HepG2 (cell line): ENCODE measurements around the gene PKM. TPM values are rescaled to one million over a fixed set of nuclear protein-coding genes. Genes with fewer than 3 reads are reported as not detected.

Source experiments
- CC2D1A ChIP-seq: sonication (generic); formaldehyde crosslinking; IDR thresholded peaks from 2 replicates; pipeline ENCODE4 v1.8.1; 2023; ENCODE audit warnings: mild to moderate bottlenecking, missing genetic modification reagents
- CEBPG ChIP-seq: IDR thresholded peaks from 2 replicates; pipeline ENCODE4 v1.6.1; 2016
- ELK4 ChIP-seq: sonication (generic); formaldehyde crosslinking; IDR thresholded peaks from 2 replicates; pipeline ENCODE4 v1.9.0; 2021; ENCODE audit warnings: missing genetic modification reagents, borderline replicate concordance
- GATAD2A ChIP-seq: IDR thresholded peaks from 2 replicates; pipeline ENCODE4 v1.6.1; 2016
- GTF2F1 ChIP-seq: fragments of 150-350 bp; IDR thresholded peaks from 2 replicates; pipeline ENCODE4 v1.6.1; 2014; ENCODE audit warnings: low read length
- HNF4A ChIP-seq: sonication (generic); formaldehyde crosslinking; IDR thresholded peaks from 2 replicates; pipeline ENCODE4 v1.4.0; 2020; ENCODE audit warnings: missing genetic modification reagents
- KLF9 ChIP-seq: IDR thresholded peaks from 2 replicates; pipeline ENCODE4 v1.6.1; 2016; ENCODE audit warnings: low read depth
- LCORL ChIP-seq, 2 experiments: fragments of 450-650 bp in 1 of 2; sonication (generic) in 1 of 2; formaldehyde crosslinking in 1 of 2; IDR thresholded peaks; 2 replicates each; pipeline versions ENCODE4 v1.5.0 to v1.6.1; 2017 to 2020; ENCODE audit warnings: antibody characterized with exemption in 1 of 2, missing genetic modification reagents in 1 of 2
- MTA3 ChIP-seq: sonication (generic); formaldehyde crosslinking; IDR thresholded peaks from 2 replicates; pipeline ENCODE4 v1.4.0; 2020; ENCODE audit warnings: missing genetic modification reagents
- NAIF1 ChIP-seq: sonication (generic); formaldehyde crosslinking; IDR thresholded peaks from 2 replicates; pipeline ENCODE4 v1.5.0; 2020; ENCODE audit warnings: mild to moderate bottlenecking, missing genetic modification reagents, borderline replicate concordance
- RELA ChIP-seq: sonication (generic); formaldehyde crosslinking; IDR thresholded peaks from 2 replicates; pipeline ENCODE4 v1.4.0; 2020; ENCODE audit warnings: missing genetic modification reagents
- ZBTB46 ChIP-seq: sonication (generic); formaldehyde crosslinking; IDR thresholded peaks from 2 replicates; pipeline ENCODE4 v1.4.0; 2020; ENCODE audit warnings: mild to moderate bottlenecking, missing genetic modification reagents, borderline replicate concordance
- ZBTB7B ChIP-seq: sonication (generic); formaldehyde crosslinking; IDR thresholded peaks from 2 replicates; pipeline ENCODE4 v1.4.0; 2020; ENCODE audit warnings: missing genetic modification reagents
- ZEB1 ChIP-seq: IDR thresholded peaks from 2 replicates; pipeline ENCODE4 v1.6.1; 2012; ENCODE audit warnings: mild to moderate bottlenecking, low read depth, inconsistent platforms; ENCODE audit not compliant: insufficient replicate concordance
- ZIK1 ChIP-seq: sonication (generic); formaldehyde crosslinking; IDR thresholded peaks from 2 replicates; pipeline ENCODE4 v1.5.0; 2020; ENCODE audit warnings: mild to moderate bottlenecking, low read depth, missing genetic modification reagents, borderline replicate concordance
- ZNF235 ChIP-seq: sonication (generic); formaldehyde crosslinking; IDR thresholded peaks from 2 replicates; pipeline ENCODE4 v1.8.1; 2023; ENCODE audit warnings: mild to moderate bottlenecking, missing genetic modification reagents, borderline replicate concordance
- ZNF276 ChIP-seq: sonication (generic); formaldehyde crosslinking; IDR thresholded peaks from 2 replicates; pipeline ENCODE4 v1.4.0; 2020; ENCODE audit warnings: mild to moderate bottlenecking, low read depth, missing genetic modification reagents
- ZNF282 ChIP-seq: fragments of 450-650 bp; IDR thresholded peaks from 2 replicates; pipeline ENCODE4 v1.6.1; 2018; ENCODE audit not compliant: partially characterized antibody
- ZNF3 ChIP-seq: IDR thresholded peaks from 2 replicates; pipeline ENCODE4 v1.7.0; 2017; ENCODE audit warnings: inconsistent platforms
- ZNF574 ChIP-seq: sonication (generic); formaldehyde crosslinking; IDR thresholded peaks from 2 replicates; pipeline ENCODE4 v1.4.0; 2020; ENCODE audit warnings: missing genetic modification reagents
- ZNF660 ChIP-seq: sonication (generic); formaldehyde crosslinking; IDR thresholded peaks from 2 replicates; pipeline ENCODE4 v1.5.1; 2020; ENCODE audit warnings: mild to moderate bottlenecking, low read depth, missing genetic modification reagents, borderline replicate concordance
- ZNF749 ChIP-seq: sonication (generic); formaldehyde crosslinking; IDR thresholded peaks from 2 replicates; pipeline ENCODE4 v1.8.0; 2022; ENCODE audit warnings: mild to moderate bottlenecking, missing genetic modification reagents, moderate library complexity, borderline replicate concordance
- ZNF841 ChIP-seq: sonication (generic); formaldehyde crosslinking; IDR thresholded peaks from 2 replicates; pipeline ENCODE4 v1.8.1; 2023; ENCODE audit warnings: missing genetic modification reagents, borderline replicate concordance
- polyA plus RNA-seq, 8 experiments: library from polyadenylated mRNA; depleted of rRNA in 3 of 8; stranded (reverse) in 7 of 8; unstranded in 1 of 8; fragments of >200 nt; fragmentation: Illumina TruSeq in 4 of 8; extraction: Trizol in 4 of 8; gene quantifications; 2 replicates each; pipeline versions ENCODE4 v1.2.1 to v1.2.3, GENCODE V29; 2011 to 2016; ENCODE audit warnings: low read depth in 4 of 8, missing spikeins in 1 of 8, mixed read lengths in 1 of 8; ENCODE audit not compliant: insufficient read depth in 1 of 8
- total RNA-seq, 5 experiments: library from RNA; depleted of rRNA; stranded (reverse); fragments of >200 nt; fragmentation: Illumina TruSeq; extraction: Trizol; gene quantifications; 2 replicates each; pipeline ENCODE4 v1.2.3, GENCODE V29; 2016; ENCODE audit warnings: low read depth in 1 of 5

Gene PKM
- total and polyA plus RNA-seq, 2 of the 13 experiments (the other 11 are each of a cell fraction or from before 2014, with no cell fraction given): 488 to 780 TPM

- TF ChIP-seq RELA (CRISPR knock-in tag) (no peak), GATAD2A (CRISPR knock-in tag) (peak; percentile 53), ZNF282 (no peak), CC2D1A (CRISPR knock-in tag) (no peak), ZNF749 (no peak), KLF9 (CRISPR knock-in tag) (no peak), CEBPG (CRISPR knock-in tag) (no peak), LCORL (IDR thresholded peaks at IDR 0.05) (0 out of 2 replicates have a peak, but pooled peaks have one; percentile 31), LCORL (CRISPR knock-in tag; IDR thresholded peaks at IDR 0.05) (peak; percentile 31; the same call in 1 of the 2 replicates), ZNF841 (CRISPR knock-in tag) (no peak), ZNF276 (CRISPR knock-in tag) (no peak), ZNF3 (CRISPR knock-in tag) (no peak), ZNF660 (CRISPR knock-in tag) (0 out of 2 replicates have a peak, but pooled peaks have one; percentile 27), ZBTB46 (no peak), ELK4 (CRISPR knock-in tag) (no peak), MTA3 (CRISPR knock-in tag) (no peak), HNF4A (no peak), ZBTB7B (no peak), GTF2F1 (no peak), ZEB1 (peak; percentile 29), ZIK1 (CRISPR knock-in tag) (peak; percentile 27), NAIF1 (CRISPR knock-in tag) (no peak), ZNF574 (peak; percentile 57; the same call in 1 of the 2 replicates), ZNF235 (CRISPR knock-in tag) (no peak)
These were observed 559 bp downstream of the PKM start (continued) for GRCh38 chr15:72230197-72231065.
